ENCODE results near the gene SLC26A3. TPM values are rescaled to one million over a fixed set of nuclear protein-coding genes. Genes with fewer than 3 reads are reported as not detected.

The SLC26A3 gene
- total and polyA plus RNA-seq, 2 of the 8 experiments (the other 6 are each of a cell fraction or from before 2014, with no cell fraction given), result not detected

DNA sequence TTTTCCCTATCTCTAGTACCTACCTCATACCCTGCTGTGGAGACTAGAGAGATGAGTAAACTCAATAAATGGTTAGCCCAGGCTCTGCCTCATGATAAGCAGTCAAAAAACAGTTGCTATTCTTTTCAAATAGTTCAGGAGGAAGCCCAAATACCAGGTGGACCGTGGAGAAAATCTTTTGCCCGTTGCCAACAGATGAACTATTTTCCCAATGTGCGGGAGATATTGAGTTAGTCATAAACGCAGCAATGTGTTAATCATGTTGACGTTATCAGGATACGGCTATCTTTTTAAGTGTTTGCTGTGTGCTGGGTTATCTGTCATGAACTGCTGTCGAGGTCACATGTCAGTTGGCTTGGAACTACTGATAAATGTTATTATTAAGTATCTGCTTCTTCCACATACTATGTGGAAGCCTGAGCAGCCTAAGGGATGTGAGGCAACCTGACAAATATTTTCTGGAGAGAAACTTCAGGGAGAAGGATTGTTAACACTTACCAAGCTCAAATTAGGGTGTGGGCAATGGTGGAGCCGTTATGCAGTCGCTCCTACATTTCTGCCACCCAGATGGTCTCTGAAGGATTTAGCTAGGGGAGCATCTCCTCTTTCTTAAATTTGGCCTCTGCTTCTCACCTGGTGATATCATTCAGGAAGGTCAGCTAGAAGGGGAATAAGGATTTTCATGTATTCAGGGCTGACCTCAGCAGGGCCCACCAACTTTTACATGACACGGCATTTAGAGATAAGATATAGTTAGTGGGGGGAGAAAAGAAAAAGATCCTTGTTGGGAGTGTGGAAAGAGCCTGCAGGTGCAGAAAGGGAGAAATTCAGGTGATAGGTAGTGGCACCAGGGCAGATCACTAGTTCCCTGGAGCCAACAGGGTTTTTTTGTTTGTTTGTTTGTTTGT, 33.5 kb upstream of the SLC26A3 start:
- POLR2A ChIA-PET (ENCODE audit: partially characterized antibody), result no interaction called here

More for the DNA sequence above, 33.5 kb upstream of the SLC26A3 start:
- DNase-seq (ENCODE audit: low read depth in 1 of 2, low spot score in 2 of 2), result no peak
- Histone ChIP-seq H3K4me3 (ENCODE audit: extremely low read depth in 1 of 4, insufficient read depth in 2 of 4, low read depth in 3 of 4, low read length in 4 of 4) (no peak overlapping the region), H2BK5ac (ENCODE audit: low read depth, low read length) (no peak overlapping the region), H3K27ac (ENCODE audit: low read depth, low read length) (no peak overlapping the region), H3K14ac (ENCODE audit: insufficient read length) (no peak overlapping the region), H4K8ac (ENCODE audit: extremely low read depth, insufficient read depth, low read length) (no peak overlapping the region), H3K4ac (replicated peaks; ENCODE audit: insufficient read length, low read depth, low read length) (no peak overlapping the region), H4K91ac (replicated peaks; ENCODE audit: insufficient read length, low read length) (no peak overlapping the region), H2BK20ac (ENCODE audit: low read length) (no peak overlapping the region), H3K18ac (ENCODE audit: extremely low read depth, low read length) (no peak overlapping the region), H2AK5ac (ENCODE audit: low read depth, low read length) (no peak overlapping the region), H3K9me3 (ENCODE audit: insufficient read depth in 2 of 2, low read depth in 1 of 2, low read length in 1 of 2) (no peaks in the 10 kb centered on the region), H2AFZ (ENCODE audit: low read length) (no peak overlapping the region), H3K23ac (ENCODE audit: insufficient read length) (no peak overlapping the region), H4K20me1 (replicated peaks in 1 of 2; ENCODE audit: control insufficient read depth in 1 of 2, insufficient read depth in 2 of 2, low read length in 2 of 2) (no peaks in the 10 kb centered on the region), H3K4me2 (ENCODE audit: insufficient read depth in 1 of 2, low read depth in 2 of 2, low read length in 2 of 2) (no peak overlapping the region), H3K9ac (replicated peaks in 1 of 4; ENCODE audit: extremely low read depth in 1 of 4, low read depth in 3 of 4, low read length in 3 of 4) (no peak overlapping the region), H3K4me1 (replicated peaks in 1 of 4; ENCODE audit: control insufficient read depth in 3 of 4, insufficient read depth in 4 of 4, low read length in 3 of 4) (no peaks in the 10 kb centered on the region), H3K79me1 (ENCODE audit: low read depth, low read length) (no peaks in the 10 kb centered on the region), H3K27me3 (replicated peaks in 1 of 4; ENCODE audit: control insufficient read depth in 3 of 4, extremely low read depth in 1 of 4, insufficient read depth in 3 of 4, low read length in 3 of 4) (no peaks in the 10 kb centered on the region), H2BK120ac (replicated peaks; ENCODE audit: low read depth, low read length) (no peak overlapping the region), H3K79me2 (ENCODE audit: control insufficient read depth in 1 of 2, insufficient read depth in 2 of 2, low read length in 2 of 2) (no peaks in the 10 kb centered on the region), H3K36me3 (ENCODE audit: control insufficient read depth in 2 of 4, insufficient read depth in 4 of 4, low read length in 3 of 4) (no peaks in the 10 kb centered on the region), H3K56ac (replicated peaks; ENCODE audit: insufficient read length, low read depth, low read length) (no peak overlapping the region), H4K5ac (ENCODE audit: insufficient read length, low read depth, low read length) (no peak overlapping the region), H2BK15ac (ENCODE audit: low read length) (no peak overlapping the region), H2BK12ac (ENCODE audit: low read depth, low read length) (no peak overlapping the region), H3K23me2 (ENCODE audit: low read depth, low read length) (no peaks in the 10 kb centered on the region)
- TF ChIP-seq GABPA (IDR thresholded peaks at IDR 0.05; ENCODE audit: borderline replicate concordance, insufficient read depth, low read length), result no peak
- TF ChIP-seq ZNF274 (IDR thresholded peaks at IDR 0.05; ENCODE audit: borderline replicate concordance, extremely low read depth, low read length), result no peak
- TF ChIP-seq GTF2F1 (IDR thresholded peaks at IDR 0.05; ENCODE audit: borderline replicate concordance, low read depth, low read length), result no peak
- TF ChIP-seq, protein P1, sequence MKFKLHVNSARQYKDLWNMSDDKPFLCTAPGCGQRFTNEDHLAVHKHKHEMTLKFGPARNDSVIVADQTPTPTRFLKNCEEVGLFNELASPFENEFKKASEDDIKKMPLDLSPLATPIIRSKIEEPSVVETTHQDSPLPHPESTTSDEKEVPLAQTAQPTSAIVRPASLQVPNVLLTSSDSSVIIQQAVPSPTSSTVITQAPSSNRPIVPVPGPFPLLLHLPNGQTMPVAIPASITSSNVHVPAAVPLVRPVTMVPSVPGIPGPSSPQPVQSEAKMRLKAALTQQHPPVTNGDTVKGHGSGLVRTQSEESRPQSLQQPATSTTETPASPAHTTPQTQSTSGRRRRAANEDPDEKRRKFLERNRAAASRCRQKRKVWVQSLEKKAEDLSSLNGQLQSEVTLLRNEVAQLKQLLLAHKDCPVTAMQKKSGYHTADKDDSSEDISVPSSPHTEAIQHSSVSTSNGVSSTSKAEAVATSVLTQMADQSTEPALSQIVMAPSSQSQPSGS (IDR thresholded peaks at IDR 0.05; ENCODE audit: low read length), result no peak
- TF ChIP-seq EP300 (IDR thresholded peaks at IDR 0.05; ENCODE audit: borderline replicate concordance in 1 of 2, low read depth in 2 of 2, low read length in 2 of 2), result no peak
- no peak for TF ChIP-seq RXRA (IDR thresholded peaks at IDR 0.05; ENCODE audit: insufficient read depth, low read depth, low read length)
- no peak for TF ChIP-seq TEAD4 (IDR thresholded peaks at IDR 0.05; ENCODE audit: low read depth, low read length)
- WGBS, 2 experiments (ENCODE audit: extremely low coverage in 1 of 2, insufficient coverage in 1 of 2, insufficient read length in 1 of 2, insufficient replicate concordance in 2 of 2, low coverage in 1 of 2, low lambda C conversion rate in 2 of 2, missing lambda C conversion rate in 1 of 2), result 86% methylated on average over 10 of the region's 10 CpGs; no CpG with 5 or more reads in 1 of the 2 experiments
- CTCF ChIA-PET (ENCODE audit: partially characterized antibody), result no interaction called here
- FAIRE-seq, result no peak
